ENCODE measurements around the gene CHIC2. TPM values are rescaled to one million over a fixed set of nuclear protein-coding genes. Genes with fewer than 3 reads are reported as not detected.
"Not testable (repeated sequence)": the region's sequence is repeated elsewhere in the genome, so short reads cannot be mapped to it uniquely, and the experiment has no call there.

Gene CHIC2
- polyA plus RNA-seq, 4 donors = 12.5 to 26.2 (median 19.8) TPM

- Histone ChIP-seq H3K9me3 (ENCODE audit: control insufficient read depth in 2 of 2, insufficient read depth in 1 of 2, low read depth in 1 of 2, low read length in 1 of 2) (no peaks in the 10 kb centered on the region), H3K36me3 (ENCODE audit: control insufficient read depth in 3 of 3, insufficient read depth in 2 of 3, low read depth in 1 of 3, low read length in 3 of 3) (no peaks in the 10 kb centered on the region), H3K4me1 (ENCODE audit: control insufficient read depth in 3 of 3, insufficient read depth in 2 of 3, low read depth in 1 of 3, low read length in 2 of 3) (peaks cover 5 to 12% (median 5%) of the 10 kb centered on the region in 3 donors), H3K4me3 (ENCODE audit: low read depth in 1 of 3, low read length in 3 of 3) (peak overlapping the region in 2 of 3 donors; percentile 88 to 96), H3K27ac (ENCODE audit: low read depth in 1 of 3, low read length in 2 of 3) (peak overlapping the region in 1 of 3 donors; percentile 79), H3K27me3 (ENCODE audit: control insufficient read depth in 3 of 3, insufficient read depth in 3 of 3, low read length in 3 of 3) (no peaks in the 10 kb centered on the region)
- DNase-seq = peak; percentile 15 to 40
- FAIRE-seq = no peak
- WGBS, 3 donors = 13 to 60% (median 32%) methylated on average over 1 of the region's 1 CpG
These were observed 2.5 kb downstream of the CHIC2 start for GRCh38 chr4:54061873-54062272.

- Histone ChIP-seq H3K9me3 (ENCODE audit: control insufficient read depth in 2 of 2, insufficient read depth in 1 of 2, low read depth in 1 of 2, low read length in 1 of 2) (no peaks in the 10 kb centered on the region), H3K36me3 (ENCODE audit: control insufficient read depth in 3 of 3, insufficient read depth in 2 of 3, low read depth in 1 of 3, low read length in 3 of 3) (no peaks in the 10 kb centered on the region), H3K27me3 (ENCODE audit: control insufficient read depth in 3 of 3, insufficient read depth in 3 of 3, low read length in 3 of 3) (no peaks in the 10 kb centered on the region), H3K27ac (ENCODE audit: low read depth in 1 of 3, low read length in 2 of 3) (no peak overlapping the region), H3K4me1 (ENCODE audit: control insufficient read depth in 3 of 3, insufficient read depth in 2 of 3, low read depth in 1 of 3, low read length in 2 of 3) (peaks cover 0 to 10% (median 5%) of the 10 kb centered on the region in 3 donors), H3K4me3 (ENCODE audit: low read depth in 1 of 3, low read length in 3 of 3) (no peak overlapping the region)
- 52 to 64% (median 57%) methylated on average over 3 of the region's 3 CpGs for WGBS, 3 donors
- DNase-seq = no peak
- no peak for FAIRE-seq
These were observed 3.3 kb downstream of the CHIC2 start for GRCh38 chr4:54061067-54061466.

- H3K27me3 ChIP-seq (ENCODE audit: control insufficient read depth in 3 of 3, insufficient read depth in 3 of 3, low read length in 3 of 3) = no peaks in the 10 kb centered on the region
- no peaks in the 10 kb centered on the region for H3K9me3 ChIP-seq (ENCODE audit: control insufficient read depth in 2 of 2, insufficient read depth in 1 of 2, low read depth in 1 of 2, low read length in 1 of 2)
- FAIRE-seq (peak; percentile 23), DNase-seq (no peak)
- 31 to 51% (median 50%) methylated on average over 2 of the region's 2 CpGs for WGBS, 3 donors
- H3K4me1 ChIP-seq (ENCODE audit: control insufficient read depth in 3 of 3, insufficient read depth in 2 of 3, low read depth in 1 of 3, low read length in 2 of 3) = peaks cover 0 to 8% (median 7%) of the 10 kb centered on the region in 3 donors
- no peak overlapping the region for H3K27ac ChIP-seq (ENCODE audit: low read depth in 1 of 3, low read length in 2 of 3)
- H3K4me3 ChIP-seq (ENCODE audit: low read depth in 1 of 3, low read length in 3 of 3) = no peak overlapping the region
- H3K36me3 ChIP-seq (ENCODE audit: control insufficient read depth in 3 of 3, insufficient read depth in 2 of 3, low read depth in 1 of 3, low read length in 3 of 3) = no peaks in the 10 kb centered on the region
These were observed 4.3 kb downstream of the CHIC2 start for GRCh38 chr4:54060116-54060515.

- FAIRE-seq = no peak
- WGBS, 3 donors = 52 to 87% (median 57%) methylated on average over 3 of the region's 3 CpGs
These were observed 6.2 kb downstream of the CHIC2 start for GRCh38 chr4:54058171-54058570.

GRCh38 chr4:54056360-54056759 is 8.0 kb downstream of the CHIC2 start:
- Histone ChIP-seq H3K4me3 (ENCODE audit: low read depth in 1 of 3, low read length in 3 of 3) (no peak overlapping the region), H3K27me3 (ENCODE audit: control insufficient read depth in 3 of 3, insufficient read depth in 3 of 3, low read length in 3 of 3) (no peaks in the 10 kb centered on the region), H3K4me1 (ENCODE audit: control insufficient read depth in 3 of 3, insufficient read depth in 2 of 3, low read depth in 1 of 3, low read length in 2 of 3) (peaks cover 0 to 12% (median 5%) of the 10 kb centered on the region in 3 donors), H3K9me3 (ENCODE audit: control insufficient read depth in 2 of 2, insufficient read depth in 1 of 2, low read depth in 1 of 2, low read length in 1 of 2) (peaks cover 0 to 2% of the 10 kb centered on the region in 2 donors), H3K36me3 (ENCODE audit: control insufficient read depth in 3 of 3, insufficient read depth in 2 of 3, low read depth in 1 of 3, low read length in 3 of 3) (no peaks in the 10 kb centered on the region), H3K27ac (ENCODE audit: low read depth in 1 of 3, low read length in 2 of 3) (no peak overlapping the region)
- no peak for FAIRE-seq
- DNase-seq = no peak

More at GRCh38 chr4:54058171-54058570, 6.2 kb downstream of the CHIC2 start:
- no peak for DNase-seq
- H3K4me3 ChIP-seq (ENCODE audit: low read depth in 1 of 3, low read length in 3 of 3) = no peak overlapping the region
- H3K9me3 ChIP-seq (ENCODE audit: control insufficient read depth in 2 of 2, insufficient read depth in 1 of 2, low read depth in 1 of 2, low read length in 1 of 2) = peaks cover 0 to 2% of the 10 kb centered on the region in 2 donors
- H3K4me1 ChIP-seq (ENCODE audit: control insufficient read depth in 3 of 3, insufficient read depth in 2 of 3, low read depth in 1 of 3, low read length in 2 of 3) = peaks cover 0 to 12% (median 8%) of the 10 kb centered on the region in 3 donors
- H3K36me3 ChIP-seq (ENCODE audit: control insufficient read depth in 3 of 3, insufficient read depth in 2 of 3, low read depth in 1 of 3, low read length in 3 of 3) = no peaks in the 10 kb centered on the region
- no peak overlapping the region for H3K27ac ChIP-seq (ENCODE audit: low read depth in 1 of 3, low read length in 2 of 3)
- no peaks in the 10 kb centered on the region for H3K27me3 ChIP-seq (ENCODE audit: control insufficient read depth in 3 of 3, insufficient read depth in 3 of 3, low read length in 3 of 3)

GRCh38 chr4:54055494-54055893 is 8.9 kb downstream of the CHIC2 start:
- H3K27ac ChIP-seq (ENCODE audit: low read depth in 1 of 3, low read length in 2 of 3) = no peak overlapping the region
- FAIRE-seq = no peak
- DNase-seq = no peak
- no peaks in the 10 kb centered on the region for H3K36me3 ChIP-seq (ENCODE audit: control insufficient read depth in 3 of 3, insufficient read depth in 2 of 3, low read depth in 1 of 3, low read length in 3 of 3)
- 81 to 94% (median 88%) methylated on average over 1 of the region's 1 CpG for WGBS, 3 donors
- peaks cover 0 to 12% (median 8%) of the 10 kb centered on the region in 3 donors for H3K4me1 ChIP-seq (ENCODE audit: control insufficient read depth in 3 of 3, insufficient read depth in 2 of 3, low read depth in 1 of 3, low read length in 2 of 3)
- no peaks in the 10 kb centered on the region for H3K27me3 ChIP-seq (ENCODE audit: control insufficient read depth in 3 of 3, insufficient read depth in 3 of 3, low read length in 3 of 3)
- H3K9me3 ChIP-seq (ENCODE audit: control insufficient read depth in 2 of 2, insufficient read depth in 1 of 2, low read depth in 1 of 2, low read length in 1 of 2) = peaks cover 0 to 2% of the 10 kb centered on the region in 2 donors
- H3K4me3 ChIP-seq (ENCODE audit: low read depth in 1 of 3, low read length in 3 of 3) = no peak overlapping the region

GRCh38 chr4:54054501-54054900 is 9.9 kb downstream of the CHIC2 start:
- FAIRE-seq = no peak
- H3K4me1 ChIP-seq (ENCODE audit: control insufficient read depth in 3 of 3, insufficient read depth in 2 of 3, low read depth in 1 of 3, low read length in 2 of 3) = peaks cover 0 to 12% (median 12%) of the 10 kb centered on the region in 3 donors

GRCh38 chr4:54053322-54053721 is 11.1 kb downstream of the CHIC2 start:
- peaks cover 0 to 12% (median 10%) of the 10 kb centered on the region in 3 donors for H3K4me1 ChIP-seq (ENCODE audit: control insufficient read depth in 3 of 3, insufficient read depth in 2 of 3, low read depth in 1 of 3, low read length in 2 of 3)
- FAIRE-seq; H3K36me3 ChIP-seq (ENCODE audit: control insufficient read depth in 3 of 3, insufficient read depth in 2 of 3, low read depth in 1 of 3, low read length in 3 of 3); H3K27ac ChIP-seq (ENCODE audit: low read depth in 1 of 3, low read length in 2 of 3); H3K4me3 ChIP-seq (ENCODE audit: low read depth in 1 of 3, low read length in 3 of 3); H3K9me3 ChIP-seq (ENCODE audit: control insufficient read depth in 2 of 2, insufficient read depth in 1 of 2, low read depth in 1 of 2, low read length in 1 of 2); H3K27me3 ChIP-seq (ENCODE audit: control insufficient read depth in 3 of 3, insufficient read depth in 3 of 3, low read length in 3 of 3): not testable (repeated sequence)
- WGBS, 3 donors = 51 to 72% (median 68%) methylated on average over 5 of the region's 5 CpGs
- peak in 1 of 2 donors; percentile 44 for DNase-seq

More at GRCh38 chr4:54054501-54054900, 9.9 kb downstream of the CHIC2 start:
- H3K4me3 ChIP-seq (ENCODE audit: low read depth in 1 of 3, low read length in 3 of 3) = no peak overlapping the region
- WGBS, 3 donors = 94 to 98% (median 96%) methylated on average over 2 of the region's 2 CpGs
- no peak overlapping the region for H3K27ac ChIP-seq (ENCODE audit: low read depth in 1 of 3, low read length in 2 of 3)
- no peaks in the 10 kb centered on the region for H3K36me3 ChIP-seq (ENCODE audit: control insufficient read depth in 3 of 3, insufficient read depth in 2 of 3, low read depth in 1 of 3, low read length in 3 of 3)
- no peak for DNase-seq
- H3K27me3 ChIP-seq (ENCODE audit: control insufficient read depth in 3 of 3, insufficient read depth in 3 of 3, low read length in 3 of 3) = no peaks in the 10 kb centered on the region
- H3K9me3 ChIP-seq (ENCODE audit: control insufficient read depth in 2 of 2, insufficient read depth in 1 of 2, low read depth in 1 of 2, low read length in 1 of 2) = peaks cover 0 to 2% of the 10 kb centered on the region in 2 donors
